Stimulated activated CD8-positive, alpha-beta memory T cell treated with anti-CD3 and anti-CD28 coated beads, Interleukin-12 subunit alpha, Interleukin-12 subunit beta, amount 100 ng/mL, for 24 hours (primary cell): ENCODE measurements around the gene PRIM2.
"Not testable (repeated sequence)": the region's sequence is repeated elsewhere in the genome, so short reads cannot be mapped to it uniquely, and the experiment has no call there.

ENCODE experiments used
- DNase-seq: peaks from one replicate; pipeline ENCODE4 v3.0.0-alpha.2; 2020; ENCODE audit errors: extremely low read depth

PRIM2 gene

GRCh38 chr6:57445790-57446468 is 128.5 kb downstream of the PRIM2 start:
- not testable (repeated sequence) for DNase-seq

- DNase-seq: not testable (repeated sequence)
Observed at GRCh38 chr6:57449496-57450066, 132.2 kb downstream of the PRIM2 start.

GRCh38 chr6:57459781-57460180 is 142.4 kb downstream of the PRIM2 start:
- DNase-seq: not testable (repeated sequence)

DNA sequence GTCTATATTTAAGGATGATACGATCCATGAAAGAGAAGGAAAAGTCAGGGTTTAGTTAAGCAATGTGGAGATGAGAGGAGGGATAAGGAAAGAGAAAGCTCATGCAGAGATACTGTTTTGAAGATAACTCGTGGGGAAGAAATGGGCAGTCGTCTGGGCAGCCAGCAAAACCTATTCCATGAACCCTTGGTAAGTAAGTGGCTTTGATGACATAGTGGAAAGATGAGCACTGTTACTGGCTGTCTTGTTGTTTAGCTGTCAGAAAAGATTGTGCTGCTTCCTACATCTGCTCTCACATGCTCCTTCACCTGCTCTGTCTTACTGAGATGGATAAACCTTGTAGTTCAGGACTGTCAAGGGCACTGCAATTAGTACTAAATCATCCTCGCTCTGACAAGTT is 143.6 kb downstream of the PRIM2 start:
- not testable (repeated sequence) for DNase-seq

GRCh38 chr6:57463809-57464208 is 146.4 kb downstream of the PRIM2 start:
- not testable (repeated sequence) for DNase-seq

DNA sequence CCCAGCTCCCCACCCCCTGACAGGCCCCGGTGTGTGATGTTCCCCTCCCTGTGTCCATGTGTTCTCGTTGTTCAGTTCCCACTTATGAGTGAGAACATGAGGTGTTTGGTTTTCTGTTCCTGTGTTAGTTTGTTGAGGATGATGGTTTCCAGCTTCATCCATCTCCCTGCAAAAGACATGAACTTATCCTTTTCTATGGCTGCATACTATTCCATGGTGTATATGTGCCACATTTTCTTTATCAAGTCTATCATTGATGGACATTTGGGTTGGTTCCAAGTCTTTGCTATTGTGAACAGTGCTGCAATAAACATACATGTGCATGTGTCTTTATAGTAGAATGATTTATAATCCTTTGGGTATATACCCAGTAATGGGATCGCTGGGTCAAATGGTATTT is 148.5 kb downstream of the PRIM2 start:
- not testable (repeated sequence) for DNase-seq

DNA sequence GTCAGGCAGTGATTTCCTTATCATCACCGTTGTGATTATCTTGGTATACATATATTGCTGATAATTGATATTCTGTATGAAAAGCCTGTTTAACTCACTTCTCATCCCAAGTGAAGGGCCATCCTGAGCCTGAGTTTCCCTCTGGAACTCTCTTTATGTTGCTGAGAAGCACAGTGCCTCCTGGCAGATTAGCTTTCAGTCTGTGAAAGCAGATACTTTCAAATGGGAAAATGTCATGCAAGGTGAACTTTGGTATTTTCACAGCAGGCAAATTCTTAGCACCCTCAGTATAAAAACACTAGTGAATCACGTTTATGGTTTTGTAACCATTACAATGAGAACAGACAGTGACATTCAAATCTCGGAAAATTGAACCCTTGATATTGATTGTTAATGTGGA is 151.6 kb downstream of the PRIM2 start:
- DNase-seq: no peak

DNA sequence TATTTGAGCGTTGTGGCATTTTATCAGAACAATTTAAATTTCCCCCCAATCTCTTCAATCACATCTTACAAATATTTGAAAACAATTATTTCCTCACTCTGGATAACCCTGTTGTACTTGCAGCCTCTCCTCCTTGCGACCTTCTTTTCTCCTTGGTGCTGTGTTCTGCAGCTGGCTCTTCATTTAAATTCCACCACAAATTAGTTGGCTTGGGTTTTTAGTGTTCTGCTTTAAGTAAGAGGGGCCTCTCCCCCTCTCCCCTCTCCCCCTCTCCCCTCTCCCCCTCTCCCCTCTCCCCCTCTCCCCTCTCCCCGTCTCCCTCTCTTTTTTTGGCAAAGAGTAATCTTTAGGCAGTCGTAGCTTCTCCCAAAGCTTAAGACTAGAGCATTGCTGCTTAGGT is 152.7 kb downstream of the PRIM2 start:
- DNase-seq: not testable (repeated sequence)

GRCh38 chr6:57471314-57471864 is 154.0 kb downstream of the PRIM2 start:
- not testable (repeated sequence) for DNase-seq

DNA sequence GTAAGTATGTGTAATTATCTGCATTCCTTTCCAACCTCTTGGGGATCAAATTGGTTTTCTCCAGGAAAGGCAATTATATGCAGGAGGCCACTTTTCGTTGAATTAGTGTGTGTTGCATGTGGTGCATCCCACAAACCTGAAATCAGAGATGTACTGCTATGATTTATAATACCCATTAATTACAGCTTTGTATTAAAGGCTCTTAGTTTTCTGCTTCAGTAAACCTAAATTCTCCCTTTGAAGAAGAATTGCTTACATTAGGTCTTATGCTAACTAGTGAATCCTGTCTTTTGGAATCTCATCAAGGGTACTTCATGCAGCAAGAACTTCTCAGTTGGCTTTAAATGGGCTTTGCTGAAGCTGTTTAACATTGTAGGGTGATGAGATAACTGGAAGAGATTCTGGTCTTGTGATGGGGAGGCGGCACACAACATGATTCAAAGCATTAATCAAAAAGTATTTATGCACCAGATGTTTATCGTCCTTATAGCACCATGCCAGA is 155.5 kb downstream of the PRIM2 start:
- not testable (repeated sequence) for DNase-seq

DNA sequence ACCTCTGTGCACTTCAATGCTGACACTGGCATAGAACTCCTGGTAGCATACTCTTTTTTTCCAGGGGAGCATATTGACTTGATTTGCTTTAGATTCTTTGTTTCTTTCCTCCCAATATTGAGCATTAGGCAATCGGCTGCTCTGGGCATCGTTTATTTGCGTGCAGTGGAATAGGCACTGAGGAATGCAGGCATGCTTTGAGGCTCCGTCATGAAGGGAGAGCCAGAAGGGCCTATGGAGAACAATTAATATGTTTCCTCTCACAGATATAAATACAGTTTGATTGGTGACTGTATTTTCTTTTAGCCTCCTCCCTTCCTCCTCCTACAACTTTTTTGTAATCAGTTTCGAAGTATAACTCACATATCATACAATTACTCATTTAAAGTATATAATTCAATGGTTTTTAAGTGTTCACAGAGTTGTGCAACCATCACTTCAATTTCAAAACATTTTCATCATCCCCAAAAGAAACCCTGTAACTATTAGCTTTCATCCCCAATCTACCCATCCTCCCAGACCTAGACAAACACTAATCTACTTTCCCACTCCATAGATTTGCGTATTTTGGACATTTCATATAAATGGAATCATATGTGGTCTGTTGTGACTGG is 157.5 kb downstream of the PRIM2 start:
- DNase-seq: not testable (repeated sequence)

DNA sequence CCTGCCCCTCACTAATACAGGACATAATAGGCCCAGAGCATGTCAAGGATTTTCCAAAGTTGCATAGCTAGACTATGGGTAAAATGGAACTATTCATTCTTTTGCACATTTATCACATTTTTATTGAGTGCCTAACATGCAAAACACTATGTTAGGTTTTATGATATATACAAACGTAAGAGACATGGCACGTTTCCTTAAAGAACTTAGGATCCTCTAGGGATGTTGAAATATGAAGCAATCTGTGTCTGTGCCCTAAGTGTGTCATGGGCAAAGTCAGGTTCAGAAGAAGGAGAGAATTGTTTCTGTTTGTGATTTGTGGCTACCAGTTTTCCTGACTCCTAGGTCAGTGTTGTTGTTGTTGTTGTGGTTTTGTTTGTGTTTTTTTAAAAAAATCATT is 158.2 kb downstream of the PRIM2 start:
- not testable (repeated sequence) for DNase-seq

GRCh38 chr6:57480194-57480593 is 162.8 kb downstream of the PRIM2 start:
- DNase-seq: not testable (repeated sequence)

DNA sequence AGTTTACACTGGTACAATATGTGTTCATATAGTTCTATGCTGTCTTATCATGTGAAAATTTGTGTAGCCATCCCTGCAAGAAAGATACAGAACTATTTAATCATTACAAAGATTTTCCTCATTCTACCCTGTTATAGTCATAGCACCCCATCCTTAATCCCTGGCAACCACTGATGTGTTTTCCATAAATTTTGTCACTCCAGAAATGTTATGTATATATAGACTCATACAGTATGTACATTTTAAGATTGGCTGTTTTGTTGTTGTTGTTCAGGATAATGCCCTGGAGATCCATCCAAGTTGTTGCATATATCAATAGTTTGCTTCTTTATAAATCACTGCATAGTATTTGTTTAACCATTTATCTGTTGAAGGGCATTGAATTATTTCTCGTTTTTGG is 163.7 kb downstream of the PRIM2 start:
- not testable (repeated sequence) for DNase-seq

GRCh38 chr6:57482471-57482870 is 165.0 kb downstream of the PRIM2 start:
- DNase-seq: not testable (repeated sequence)

DNA sequence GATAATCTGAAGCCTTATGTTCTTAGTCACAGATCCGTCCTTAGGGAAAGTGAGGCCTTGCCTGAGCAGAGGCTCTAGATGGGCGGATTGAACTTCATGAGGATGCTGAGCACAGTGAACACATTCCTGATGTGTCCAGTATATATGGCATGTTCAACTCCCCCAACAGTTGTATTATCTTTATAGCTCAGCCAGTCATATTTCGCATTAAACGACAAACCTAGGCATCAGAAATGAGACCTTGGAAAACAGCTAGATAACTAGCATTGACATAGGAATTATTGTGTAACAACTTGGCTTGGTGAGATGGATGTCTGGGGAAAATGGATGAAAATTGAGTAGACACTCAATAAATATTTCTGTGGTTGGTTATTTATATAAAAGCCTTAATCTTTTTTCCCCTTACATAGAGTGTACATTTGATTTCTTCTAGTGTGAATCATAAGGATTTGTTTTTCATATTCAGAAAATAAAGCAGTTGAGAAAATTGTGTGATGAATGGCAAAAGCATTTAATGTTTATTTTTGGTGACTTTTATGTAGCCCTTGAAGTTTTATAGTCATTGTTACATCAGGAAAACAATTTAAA is 169.2 kb downstream of the PRIM2 start:
- DNase-seq: not testable (repeated sequence)

DNA sequence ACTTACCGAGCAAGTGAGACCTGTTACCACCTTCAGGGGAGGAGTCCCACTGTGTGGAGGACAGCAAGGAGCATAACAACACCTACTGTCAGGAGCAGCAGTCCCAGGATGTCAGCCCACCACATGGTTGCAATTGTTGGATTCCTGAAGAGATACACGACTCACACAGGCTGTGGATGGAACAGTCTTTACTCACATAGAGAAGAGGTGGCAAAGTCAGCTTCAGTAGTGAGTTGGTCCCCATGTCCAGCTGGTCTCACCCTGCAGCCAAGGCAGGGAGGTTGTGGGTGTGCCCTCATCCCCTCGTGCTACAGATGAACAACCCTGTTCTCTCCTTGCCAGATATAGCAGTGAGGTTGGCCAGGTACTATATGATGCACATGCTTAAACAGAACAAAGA is 171.1 kb downstream of the PRIM2 start:
- not testable (repeated sequence) for DNase-seq

- not testable (repeated sequence) for DNase-seq
Observed at GRCh38 chr6:57489887-57490286, 172.5 kb downstream of the PRIM2 start.

GRCh38 chr6:57491795-57492194 is 174.4 kb downstream of the PRIM2 start:
- DNase-seq: not testable (repeated sequence)

- DNase-seq: not testable (repeated sequence)
Observed at GRCh38 chr6:57496251-57496650, 178.8 kb downstream of the PRIM2 start.

DNA sequence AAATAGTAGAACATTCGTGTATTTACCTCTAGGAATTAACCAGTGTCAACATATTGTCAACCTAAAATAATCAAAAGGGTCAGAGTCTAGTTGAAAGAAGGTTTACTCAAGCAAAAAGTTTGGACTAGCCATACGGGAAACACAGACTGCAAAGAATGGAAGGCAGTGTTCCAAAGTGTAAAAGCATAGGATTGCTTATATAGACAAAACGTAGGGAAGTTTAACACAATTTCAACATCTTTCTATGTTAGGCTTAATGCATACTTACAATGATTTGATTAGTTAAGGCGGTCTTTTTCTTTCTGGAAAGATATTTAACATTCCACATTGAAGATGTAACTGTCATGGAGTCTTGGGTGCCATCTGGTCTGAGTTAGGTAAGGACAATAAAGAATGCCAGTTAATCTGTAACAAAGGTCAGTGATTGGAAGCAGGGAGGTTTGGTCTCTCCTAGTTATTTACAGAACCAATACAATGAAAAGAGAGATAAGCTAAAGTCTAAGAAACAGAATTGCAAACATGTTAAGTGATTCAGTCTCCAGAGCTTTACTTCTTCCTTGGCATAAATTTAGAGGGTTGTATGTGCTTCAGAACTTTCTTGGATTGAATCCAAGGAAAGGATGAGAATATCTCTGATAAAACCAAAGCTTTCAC is 183.1 kb downstream of the PRIM2 start:
- not testable (repeated sequence) for DNase-seq

DNA sequence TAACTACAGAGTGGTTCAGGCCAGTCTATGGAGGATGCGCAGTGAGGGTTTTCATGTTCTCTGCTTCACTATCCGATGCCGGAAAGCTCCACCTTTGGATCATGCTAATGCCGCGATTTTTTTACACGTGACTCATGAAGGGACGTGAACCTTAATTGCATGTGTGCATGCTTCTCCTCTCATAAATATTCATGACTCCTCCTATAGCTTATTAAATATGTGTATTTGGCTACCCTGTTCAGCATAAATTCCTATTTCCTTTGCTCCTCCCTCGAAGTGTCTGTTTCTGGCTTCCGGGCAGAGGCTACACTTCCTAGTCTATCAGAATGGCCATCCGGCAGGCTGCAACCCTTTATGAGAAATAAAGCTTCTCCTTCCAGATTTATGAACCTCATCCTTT is 185.0 kb downstream of the PRIM2 start:
- DNase-seq: not testable (repeated sequence)
